Measurements from ENCODE around the gene CKAP5.

CKAP5 gene

DNA sequence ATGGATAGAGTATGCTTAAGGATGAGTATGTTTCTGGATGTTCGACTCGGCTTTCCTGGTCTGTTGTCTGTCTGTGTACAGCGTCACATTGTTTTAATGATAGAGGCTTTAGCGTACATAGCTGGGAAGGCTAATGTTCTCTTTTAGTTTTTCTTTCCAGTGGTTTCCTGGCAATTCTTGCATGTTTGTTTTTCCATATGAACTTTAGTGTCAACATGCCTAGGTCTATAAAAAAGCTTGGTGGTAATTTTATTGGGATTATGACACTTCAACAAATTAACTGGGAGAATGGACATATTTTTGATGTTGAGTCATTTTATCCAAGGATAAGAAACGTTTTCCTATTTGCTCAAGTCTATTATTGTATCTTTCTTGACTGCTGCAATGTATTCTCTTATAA, 109.5 kb downstream of the CKAP5 start:
- TF ChIP-seq POLR2AphosphoS5 (IDR thresholded peaks at IDR 0.05; ENCODE audit: low read depth, low read length): no peak
- no peak for DNase-seq (ENCODE audit: insufficient read length)
- no peak for FAIRE-seq

DNA sequence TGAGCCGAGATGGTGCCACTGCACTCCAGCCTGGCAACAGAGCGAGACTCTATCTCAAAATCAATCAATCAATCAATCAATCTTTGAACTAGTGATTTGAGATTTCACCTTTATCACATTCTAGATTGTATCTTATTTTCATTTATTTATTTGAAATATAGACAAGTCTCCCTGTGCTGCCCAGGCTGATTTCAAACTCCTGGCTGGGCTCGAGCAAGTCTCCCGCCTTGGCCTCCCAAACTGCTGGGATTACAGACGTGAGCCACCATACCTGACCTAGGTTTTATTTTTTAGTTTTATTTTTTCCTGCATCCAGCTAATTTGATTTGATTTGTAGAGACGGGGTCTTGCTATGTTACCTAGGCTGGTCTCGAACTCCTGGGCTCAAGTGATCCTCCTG, 109.9 kb downstream of the CKAP5 start:
- TF ChIP-seq TAF1 (IDR thresholded peaks at IDR 0.05; ENCODE audit: borderline replicate concordance, low read depth, low read length): no peak
- no peak for TF ChIP-seq POLR2A (IDR thresholded peaks at IDR 0.05; ENCODE audit: low read depth, low read length)
- no peak for TF ChIP-seq POLR2AphosphoS5 (IDR thresholded peaks at IDR 0.05; ENCODE audit: low read depth, low read length)
- no peak for FAIRE-seq

DNA sequence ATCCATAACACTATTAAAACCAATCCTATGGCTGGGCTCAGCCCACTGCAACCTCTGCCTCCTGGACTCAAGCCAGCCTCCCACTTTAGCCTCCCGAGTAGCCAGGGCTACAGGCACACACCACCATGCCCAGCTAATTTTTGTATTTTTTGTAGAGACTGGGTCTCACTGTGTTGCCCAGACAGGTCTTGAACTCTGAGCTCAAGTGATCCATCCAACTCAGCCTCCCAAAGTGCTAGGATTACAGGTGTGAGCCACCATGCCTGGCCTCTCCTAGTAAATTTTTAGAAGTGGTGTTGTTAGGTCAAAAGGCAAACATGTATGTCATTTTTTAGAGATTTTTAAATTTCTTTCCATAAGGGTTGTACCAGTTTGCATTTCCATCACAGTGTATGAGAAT, 112.8 kb downstream of the CKAP5 start:
- no peak for TF ChIP-seq POLR2AphosphoS5 (IDR thresholded peaks at IDR 0.05; ENCODE audit: low read depth, low read length)
- FAIRE-seq (no peak), DNase-seq (ENCODE audit: insufficient read length) (no peak)

More for the DNA sequence above, 109.9 kb downstream of the CKAP5 start:
- no peak for DNase-seq (ENCODE audit: insufficient read length)

DNA sequence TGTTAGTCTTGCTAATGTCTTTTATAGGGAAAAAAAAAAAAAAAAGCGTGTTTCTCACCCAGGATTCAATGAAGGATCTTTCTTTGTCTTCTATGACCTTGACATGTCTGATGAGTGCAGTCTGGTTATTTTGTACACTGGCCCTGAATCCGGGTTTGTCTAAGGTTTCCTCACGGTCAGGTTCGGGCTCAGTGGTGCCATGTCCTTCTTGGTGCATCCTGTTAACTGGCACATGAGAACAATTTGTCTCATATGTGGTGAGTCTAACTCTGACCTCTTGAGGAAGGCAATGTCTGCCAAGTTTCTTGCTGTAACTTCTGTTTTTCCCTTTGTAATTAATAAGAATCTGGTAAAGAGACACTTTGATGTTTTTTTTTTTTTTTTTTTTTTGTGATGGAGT, 114.5 kb downstream of the CKAP5 start:
- no peak for TF ChIP-seq TAF1 (IDR thresholded peaks at IDR 0.05; ENCODE audit: borderline replicate concordance, low read depth, low read length)
- no peak for TF ChIP-seq POLR2AphosphoS5 (IDR thresholded peaks at IDR 0.05; ENCODE audit: low read depth, low read length)
- TF ChIP-seq POLR2A (IDR thresholded peaks at IDR 0.05; ENCODE audit: low read depth, low read length): no peak
- FAIRE-seq (peak; percentile 17), DNase-seq (ENCODE audit: insufficient read length) (no peak)

DNA sequence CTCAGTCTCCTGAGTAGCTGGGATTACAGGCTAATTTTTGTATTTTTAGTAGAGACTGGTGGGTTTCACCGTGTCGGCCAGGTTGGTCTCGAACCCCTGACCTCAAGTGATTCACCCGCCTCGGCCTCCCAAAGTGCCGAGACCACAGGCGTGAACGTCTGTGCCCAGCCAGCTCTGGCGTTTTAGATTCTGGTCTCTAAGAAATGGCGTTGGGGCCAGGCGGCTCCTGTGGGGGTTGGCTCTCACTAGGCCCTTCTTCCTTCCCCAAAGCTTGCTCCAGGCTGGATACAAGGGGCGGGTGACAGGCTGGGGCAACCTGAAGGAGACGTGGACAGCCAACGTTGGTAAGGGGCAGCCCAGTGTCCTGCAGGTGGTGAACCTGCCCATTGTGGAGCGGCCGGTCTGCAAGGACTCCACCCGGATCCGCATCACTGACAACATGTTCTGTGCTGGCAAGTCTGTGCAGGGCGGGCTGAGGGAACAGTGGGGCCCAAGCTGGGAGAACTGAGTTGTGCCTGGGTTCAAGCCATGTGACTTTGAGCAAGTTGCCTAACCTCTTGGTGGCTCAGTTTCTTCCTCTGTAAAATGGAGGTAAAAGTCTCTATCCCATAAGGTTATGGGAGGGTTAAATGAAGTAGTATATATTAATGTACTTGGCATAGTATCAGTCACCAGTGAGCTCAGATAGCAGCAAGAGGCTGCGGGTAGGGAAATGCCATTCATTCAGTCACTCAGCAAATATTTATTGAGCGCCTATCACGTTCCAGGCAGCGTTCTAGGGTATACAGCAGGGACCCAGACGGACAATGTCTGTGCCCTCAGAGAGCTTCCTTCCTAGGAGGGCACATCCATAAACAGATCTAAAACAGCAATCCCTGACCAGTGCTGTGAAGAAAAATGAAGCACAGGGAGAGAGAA, 116.7 kb downstream of the CKAP5 start:
- no peak for DNase-seq (ENCODE audit: insufficient read length)
- TF ChIP-seq POLR2A (IDR thresholded peaks at IDR 0.05; ENCODE audit: low read depth, low read length) (no peak), TAF1 (IDR thresholded peaks at IDR 0.05; ENCODE audit: borderline replicate concordance, low read depth, low read length) (no peak), POLR2AphosphoS5 (IDR thresholded peaks at IDR 0.05; ENCODE audit: low read depth, low read length) (no peak)
- no peak for FAIRE-seq

DNA sequence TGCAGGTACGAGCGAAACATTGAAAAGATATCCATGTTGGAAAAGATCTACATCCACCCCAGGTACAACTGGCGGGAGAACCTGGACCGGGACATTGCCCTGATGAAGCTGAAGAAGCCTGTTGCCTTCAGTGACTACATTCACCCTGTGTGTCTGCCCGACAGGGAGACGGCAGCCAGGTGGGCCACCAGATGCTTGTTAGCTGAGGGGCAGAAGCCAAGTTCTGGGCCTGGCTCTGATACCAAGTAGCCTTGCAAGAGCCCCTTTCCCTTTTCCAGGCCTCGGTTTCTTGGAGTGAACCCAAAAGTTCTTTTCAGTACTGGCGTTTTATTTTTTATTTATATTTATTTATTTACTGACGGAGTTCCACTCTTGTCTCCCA, 117.4 kb downstream of the CKAP5 start:
- DNase-seq (ENCODE audit: insufficient read length) (no peak), FAIRE-seq (no peak)
- TF ChIP-seq TAF1 (IDR thresholded peaks at IDR 0.05; ENCODE audit: borderline replicate concordance, low read depth, low read length) (no peak), POLR2A (IDR thresholded peaks at IDR 0.05; ENCODE audit: low read depth, low read length) (no peak), POLR2AphosphoS5 (IDR thresholded peaks at IDR 0.05; ENCODE audit: low read depth, low read length) (no peak)

DNA sequence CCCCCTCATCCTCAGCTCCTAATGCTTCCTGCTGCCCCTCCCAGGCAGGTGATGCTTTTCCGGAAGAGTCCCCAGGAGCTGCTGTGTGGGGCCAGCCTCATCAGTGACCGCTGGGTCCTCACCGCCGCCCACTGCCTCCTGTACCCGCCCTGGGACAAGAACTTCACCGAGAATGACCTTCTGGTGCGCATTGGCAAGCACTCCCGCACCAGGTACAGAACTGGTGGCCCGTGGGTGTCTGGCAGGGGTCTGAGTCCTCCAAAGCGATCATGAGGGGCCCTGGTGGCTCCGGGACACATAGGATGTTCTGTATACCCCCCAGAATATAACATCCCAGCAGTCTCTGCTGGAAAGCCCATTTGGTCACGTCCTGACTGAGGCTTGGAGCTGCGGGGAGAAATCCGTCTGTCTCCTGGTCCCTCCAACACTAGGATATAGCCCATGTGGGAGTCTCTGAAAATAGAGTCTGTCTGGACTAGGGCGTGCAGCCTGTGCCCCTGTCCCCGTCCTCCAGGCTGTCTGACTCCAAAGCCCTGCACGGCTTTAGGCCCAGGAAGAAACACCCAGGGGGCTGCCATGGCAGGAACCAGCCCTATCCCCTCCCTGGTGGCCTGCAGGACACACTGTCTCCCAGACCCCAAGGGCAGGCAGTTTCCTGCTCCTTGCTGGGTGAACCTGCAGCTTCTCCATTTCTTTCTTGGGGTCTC, 118.0 kb downstream of the CKAP5 start:
- TF ChIP-seq POLR2AphosphoS5 (IDR thresholded peaks at IDR 0.05; ENCODE audit: low read depth, low read length): no peak
- TF ChIP-seq TAF1 (IDR thresholded peaks at IDR 0.05; ENCODE audit: borderline replicate concordance, low read depth, low read length): no peak
- TF ChIP-seq POLR2A (IDR thresholded peaks at IDR 0.05; ENCODE audit: low read depth, low read length): no peak
- no peak for DNase-seq (ENCODE audit: insufficient read length)
- no peak for FAIRE-seq

DNA sequence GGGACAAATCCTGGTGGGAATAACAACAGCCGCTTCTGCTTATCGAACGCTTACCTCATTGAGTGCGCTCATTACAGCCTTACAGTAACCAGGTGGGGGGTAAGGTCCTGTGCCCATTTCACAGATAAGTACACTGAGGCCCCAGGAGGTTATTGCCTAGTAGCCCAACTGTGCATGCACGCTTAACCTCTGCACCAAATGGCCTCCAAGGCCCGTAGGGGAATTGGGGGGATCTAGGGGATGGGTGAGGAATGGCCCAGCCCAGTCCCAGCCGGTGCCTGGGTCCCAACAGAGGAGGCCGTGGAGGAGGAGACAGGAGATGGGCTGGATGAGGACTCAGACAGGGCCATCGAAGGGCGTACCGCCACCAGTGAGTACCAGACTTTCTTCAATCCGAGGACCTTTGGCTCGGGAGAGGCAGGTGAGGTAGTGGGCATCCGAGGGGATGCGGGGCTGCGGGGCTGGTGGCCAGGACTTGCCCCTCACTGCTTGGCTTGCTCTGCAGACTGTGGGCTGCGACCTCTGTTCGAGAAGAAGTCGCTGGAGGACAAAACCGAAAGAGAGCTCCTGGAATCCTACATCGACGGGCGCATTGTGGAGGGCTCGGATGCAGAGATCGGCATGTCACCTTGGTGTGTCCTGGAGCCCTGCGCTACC, 119.7 kb downstream of the CKAP5 start:
- FAIRE-seq: no peak
- TF ChIP-seq POLR2A (IDR thresholded peaks at IDR 0.05; ENCODE audit: low read depth, low read length): no peak
- no peak for TF ChIP-seq TAF1 (IDR thresholded peaks at IDR 0.05; ENCODE audit: borderline replicate concordance, low read depth, low read length)
- TF ChIP-seq POLR2AphosphoS5 (IDR thresholded peaks at IDR 0.05; ENCODE audit: low read depth, low read length): no peak
- no peak for DNase-seq (ENCODE audit: insufficient read length)

DNA sequence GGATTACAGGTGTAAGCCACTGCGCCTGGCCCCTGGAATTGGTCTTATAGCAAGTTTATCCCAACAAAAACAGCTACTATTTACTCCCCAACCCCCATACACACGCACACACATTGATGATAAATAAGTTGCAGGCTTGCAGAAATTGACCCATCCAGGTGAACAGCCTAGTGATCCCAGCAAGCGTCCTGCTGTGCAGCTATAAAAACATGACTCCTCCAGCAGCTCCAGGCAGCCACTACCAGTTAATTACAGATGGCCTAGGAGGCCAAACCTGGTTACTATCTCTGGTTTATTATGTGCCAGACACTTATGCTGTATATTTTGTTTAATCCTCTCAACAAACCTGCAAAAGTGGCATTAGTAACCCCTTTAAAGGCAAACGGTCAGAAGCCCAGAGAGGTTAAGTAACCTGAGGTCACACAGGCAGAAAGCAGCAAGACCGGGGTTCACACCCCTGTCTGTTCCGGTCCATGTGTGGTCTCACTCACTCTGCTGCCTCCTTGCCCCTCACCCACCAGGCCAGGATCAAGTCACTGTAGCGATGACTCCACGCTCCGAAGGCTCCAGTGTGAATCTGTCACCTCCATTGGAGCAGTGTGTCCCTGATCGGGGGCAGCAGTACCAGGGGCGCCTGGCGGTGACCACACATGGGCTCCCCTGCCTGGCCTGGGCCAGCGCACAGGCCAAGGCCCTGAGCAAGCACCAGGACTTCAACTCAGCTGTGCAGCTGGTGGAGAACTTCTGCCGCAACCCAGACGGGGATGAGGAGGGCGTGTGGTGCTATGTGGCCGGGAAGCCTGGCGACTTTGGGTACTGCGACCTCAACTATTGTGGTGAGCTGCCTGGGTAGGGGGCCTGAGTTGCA, 120.5 kb downstream of the CKAP5 start:
- no peak for FAIRE-seq
- TF ChIP-seq POLR2A (IDR thresholded peaks at IDR 0.05; ENCODE audit: low read depth, low read length) (no peak), TAF1 (IDR thresholded peaks at IDR 0.05; ENCODE audit: borderline replicate concordance, low read depth, low read length) (no peak), POLR2AphosphoS5 (IDR thresholded peaks at IDR 0.05; ENCODE audit: low read depth, low read length) (no peak)
- no peak for DNase-seq (ENCODE audit: insufficient read length)

DNA sequence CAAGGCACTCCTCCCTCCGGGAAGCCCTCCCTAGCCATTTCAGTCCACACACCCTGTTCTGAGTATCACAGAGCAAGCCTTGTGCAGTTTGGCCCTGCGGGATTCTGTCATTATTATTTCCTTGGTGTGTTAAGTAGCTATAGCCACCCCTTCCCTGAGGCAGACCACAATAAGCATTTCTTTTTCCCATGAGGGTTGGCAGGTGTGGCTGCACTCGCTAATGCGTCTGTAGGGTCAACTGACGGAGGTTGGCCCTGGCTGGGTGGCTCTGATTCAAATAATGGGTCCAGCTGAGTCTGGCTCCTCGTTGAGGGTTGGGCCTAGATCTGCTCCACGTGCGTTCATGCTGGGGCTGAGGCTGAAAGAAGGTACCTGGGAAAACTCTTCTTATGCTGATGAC, 122.0 kb downstream of the CKAP5 start:
- TF ChIP-seq POLR2AphosphoS5 (IDR thresholded peaks at IDR 0.05; ENCODE audit: low read depth, low read length): no peak
- TF ChIP-seq POLR2A (IDR thresholded peaks at IDR 0.05; ENCODE audit: low read depth, low read length): no peak
- TF ChIP-seq TAF1 (IDR thresholded peaks at IDR 0.05; ENCODE audit: borderline replicate concordance, low read depth, low read length): no peak
- DNase-seq (ENCODE audit: insufficient read length): no peak
- FAIRE-seq: no peak

DNA sequence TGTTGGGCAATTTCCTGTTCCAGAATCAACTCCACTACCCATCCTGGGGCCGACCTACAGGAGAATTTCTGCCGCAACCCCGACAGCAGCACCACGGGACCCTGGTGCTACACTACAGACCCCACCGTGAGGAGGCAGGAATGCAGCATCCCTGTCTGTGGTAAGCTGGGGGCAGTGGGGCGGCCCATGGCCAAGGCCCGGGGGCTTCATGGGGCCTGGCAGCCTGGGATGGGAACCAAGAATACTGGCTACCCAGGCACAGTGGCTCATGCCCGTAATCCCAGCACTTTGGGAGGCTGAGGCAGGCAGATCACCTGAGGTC, 122.8 kb downstream of the CKAP5 start:
- DNase-seq (ENCODE audit: insufficient read length) (no peak), FAIRE-seq (no peak)

More for the DNA sequence above, 122.8 kb downstream of the CKAP5 start:
- TF ChIP-seq POLR2AphosphoS5 (IDR thresholded peaks at IDR 0.05; ENCODE audit: low read depth, low read length): no peak
- TF ChIP-seq POLR2A (IDR thresholded peaks at IDR 0.05; ENCODE audit: low read depth, low read length): no peak
- TF ChIP-seq TAF1 (IDR thresholded peaks at IDR 0.05; ENCODE audit: borderline replicate concordance, low read depth, low read length): no peak
